Measurements from ENCODE around the gene MID1. TPM values are rescaled to one million over a fixed set of nuclear protein-coding genes. Genes with fewer than 3 reads are reported as not detected.
"Not testable (repeated sequence)": the region's sequence is repeated elsewhere in the genome, so short reads cannot be mapped to it uniquely, and the experiment has no call there.

MID1 gene
- total RNA-seq, 2 experiments from 2014 or later: 0.61 to 1.1 TPM

DNA sequence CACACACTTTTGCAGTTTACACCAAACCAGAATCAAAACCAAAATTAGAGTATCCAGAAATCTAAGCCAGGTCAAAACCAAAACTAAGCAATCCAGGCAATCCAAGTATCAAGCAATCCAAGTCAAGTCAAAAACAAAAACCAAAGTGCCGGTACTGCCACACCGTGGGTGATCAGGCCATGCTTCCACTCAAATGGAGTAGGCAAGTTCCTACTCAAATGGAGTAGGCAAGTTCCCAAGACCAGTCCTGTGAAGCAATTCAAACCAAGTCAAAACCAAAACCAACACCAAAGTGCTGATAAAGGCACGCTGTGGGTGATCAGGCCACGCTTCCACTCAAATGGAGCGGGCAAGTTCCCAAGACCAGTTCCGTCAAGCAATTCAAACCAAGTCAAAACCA, 31.3 kb downstream of the MID1 start:
- no peak overlapping the region for H3K4me3 Mint-ChIP-seq
- ChIA-PET CTCF (no interaction called here), POLR2A (no interaction called here)
- no peak for DNase-seq
- no peak overlapping the region for H3K27ac Mint-ChIP-seq
- no peaks in the 10 kb centered on the region for H3K27me3 Mint-ChIP-seq
- intact Hi-C loops (cut with micrococcal nuclease): no loop called here
- TF ChIP-seq, protein P1, sequence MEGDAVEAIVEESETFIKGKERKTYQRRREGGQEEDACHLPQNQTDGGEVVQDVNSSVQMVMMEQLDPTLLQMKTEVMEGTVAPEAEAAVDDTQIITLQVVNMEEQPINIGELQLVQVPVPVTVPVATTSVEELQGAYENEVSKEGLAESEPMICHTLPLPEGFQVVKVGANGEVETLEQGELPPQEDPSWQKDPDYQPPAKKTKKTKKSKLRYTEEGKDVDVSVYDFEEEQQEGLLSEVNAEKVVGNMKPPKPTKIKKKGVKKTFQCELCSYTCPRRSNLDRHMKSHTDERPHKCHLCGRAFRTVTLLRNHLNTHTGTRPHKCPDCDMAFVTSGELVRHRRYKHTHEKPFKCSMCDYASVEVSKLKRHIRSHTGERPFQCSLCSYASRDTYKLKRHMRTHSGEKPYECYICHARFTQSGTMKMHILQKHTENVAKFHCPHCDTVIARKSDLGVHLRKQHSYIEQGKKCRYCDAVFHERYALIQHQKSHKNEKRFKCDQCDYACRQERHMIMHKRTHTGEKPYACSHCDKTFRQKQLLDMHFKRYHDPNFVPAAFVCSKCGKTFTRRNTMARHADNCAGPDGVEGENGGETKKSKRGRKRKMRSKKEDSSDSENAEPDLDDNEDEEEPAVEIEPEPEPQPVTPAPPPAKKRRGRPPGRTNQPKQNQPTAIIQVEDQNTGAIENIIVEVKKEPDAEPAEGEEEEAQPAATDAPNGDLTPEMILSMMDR (IDR thresholded peaks at IDR 0.05): no peak
- peaks cover 7% of the 10 kb centered on the region for H3K9me3 Mint-ChIP-seq
- H3K36me3 Mint-ChIP-seq (ENCODE audit: low read depth): no peaks in the 10 kb centered on the region
- no peak for ATAC-seq
- no peaks in the 10 kb centered on the region for H3K4me1 Mint-ChIP-seq (ENCODE audit: low read depth)

DNA sequence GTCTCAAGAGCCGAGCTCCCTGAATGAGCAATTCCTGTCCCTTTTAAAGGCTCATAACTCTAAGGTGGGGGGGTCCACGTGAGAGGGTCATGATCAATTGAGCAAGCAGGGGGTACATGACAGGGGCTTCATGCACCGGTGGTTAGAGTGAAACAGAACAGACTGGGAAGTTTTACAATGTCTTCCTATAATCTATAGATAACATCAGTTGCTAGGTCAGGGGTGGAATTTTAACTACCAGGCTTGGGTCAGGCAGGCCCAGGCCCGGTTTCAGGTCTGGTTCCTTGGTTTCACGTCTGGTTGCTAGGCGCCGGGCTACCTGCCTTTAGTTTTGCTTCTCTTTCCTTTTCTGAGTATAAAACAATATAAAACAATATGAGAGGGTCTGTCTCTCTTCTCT, 35.5 kb downstream of the MID1 start:
- H3K36me3 Mint-ChIP-seq (ENCODE audit: low read depth); H3K4me3 Mint-ChIP-seq; CTCF ChIA-PET; H3K9me3 Mint-ChIP-seq; H3K4me1 Mint-ChIP-seq (ENCODE audit: low read depth); POLR2A ChIA-PET; intact Hi-C loops (cut with micrococcal nuclease); H3K27ac Mint-ChIP-seq; ATAC-seq; H3K27me3 Mint-ChIP-seq; DNase-seq: not testable (repeated sequence)

DNA sequence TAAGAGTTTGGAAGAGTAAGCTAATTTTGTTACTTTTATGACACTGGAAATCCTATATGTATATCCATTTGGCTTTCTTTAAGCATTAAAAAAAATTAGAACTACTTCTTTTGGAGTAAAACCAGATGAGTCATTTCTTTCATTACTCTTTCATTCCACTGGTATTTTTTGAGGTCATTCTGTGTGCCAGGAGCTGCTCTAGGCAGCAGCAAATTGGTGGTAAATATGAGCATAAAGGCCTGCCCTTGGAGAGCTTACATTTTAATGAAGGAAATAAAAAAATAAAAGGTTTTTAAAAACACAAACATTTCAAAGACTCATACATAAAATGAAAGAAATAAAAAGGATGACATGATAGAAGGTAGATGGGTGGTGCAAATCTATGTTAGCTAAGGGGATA, 37.4 kb downstream of the MID1 start:
- no peak overlapping the region for H3K4me3 Mint-ChIP-seq
- no peaks in the 10 kb centered on the region for H3K4me1 Mint-ChIP-seq (ENCODE audit: low read depth)
- intact Hi-C loops (cut with micrococcal nuclease): no loop called here
- CTCF ChIA-PET: no interaction called here
- ATAC-seq (no peak), DNase-seq (no peak)
- TF ChIP-seq, protein P1 (IDR thresholded peaks at IDR 0.05): no peak
- peaks cover 7% of the 10 kb centered on the region for H3K9me3 Mint-ChIP-seq
- H3K27me3 Mint-ChIP-seq: no peaks in the 10 kb centered on the region
- H3K27ac Mint-ChIP-seq: no peak overlapping the region
- no peaks in the 10 kb centered on the region for H3K36me3 Mint-ChIP-seq (ENCODE audit: low read depth)
- POLR2A ChIA-PET: no interaction called here

DNA sequence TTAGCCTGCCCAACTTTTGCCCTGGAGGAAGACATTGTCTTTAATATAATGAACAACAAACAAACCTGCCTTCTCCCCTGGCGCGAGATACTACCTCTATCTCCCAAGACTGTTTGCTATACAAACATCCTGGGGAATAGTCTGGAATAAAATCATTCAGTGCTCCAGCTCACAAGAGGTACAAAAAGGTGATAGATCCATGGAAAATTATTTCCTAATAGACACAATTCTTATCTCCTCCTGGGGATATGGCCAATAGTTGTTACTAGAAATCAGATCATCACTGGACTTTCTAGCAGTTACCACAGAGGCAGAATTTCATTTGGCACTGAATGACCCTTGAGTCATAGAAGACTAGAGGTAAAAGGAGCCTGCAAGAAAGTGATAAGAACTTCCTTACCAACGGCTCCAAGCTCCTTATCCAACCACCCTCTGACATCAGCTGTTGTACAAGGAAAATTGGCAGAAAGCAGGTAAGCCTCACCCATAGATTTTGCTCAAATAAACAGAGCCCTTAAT, 38.1 kb downstream of the MID1 start:
- DNase-seq (no peak), ATAC-seq (no peak)
- Mint-ChIP-seq H3K4me1 (ENCODE audit: low read depth) (no peaks in the 10 kb centered on the region), H3K27me3 (no peaks in the 10 kb centered on the region), H3K36me3 (ENCODE audit: low read depth) (no peaks in the 10 kb centered on the region), H3K9me3 (peaks cover 7% of the 10 kb centered on the region), H3K4me3 (no peak overlapping the region), H3K27ac (no peak overlapping the region)
- TF ChIP-seq, protein P1 (IDR thresholded peaks at IDR 0.05): no peak
- POLR2A ChIA-PET: no interaction called here
- CTCF ChIA-PET: no interaction called here
- intact Hi-C loops (cut with micrococcal nuclease): no loop called here

DNA sequence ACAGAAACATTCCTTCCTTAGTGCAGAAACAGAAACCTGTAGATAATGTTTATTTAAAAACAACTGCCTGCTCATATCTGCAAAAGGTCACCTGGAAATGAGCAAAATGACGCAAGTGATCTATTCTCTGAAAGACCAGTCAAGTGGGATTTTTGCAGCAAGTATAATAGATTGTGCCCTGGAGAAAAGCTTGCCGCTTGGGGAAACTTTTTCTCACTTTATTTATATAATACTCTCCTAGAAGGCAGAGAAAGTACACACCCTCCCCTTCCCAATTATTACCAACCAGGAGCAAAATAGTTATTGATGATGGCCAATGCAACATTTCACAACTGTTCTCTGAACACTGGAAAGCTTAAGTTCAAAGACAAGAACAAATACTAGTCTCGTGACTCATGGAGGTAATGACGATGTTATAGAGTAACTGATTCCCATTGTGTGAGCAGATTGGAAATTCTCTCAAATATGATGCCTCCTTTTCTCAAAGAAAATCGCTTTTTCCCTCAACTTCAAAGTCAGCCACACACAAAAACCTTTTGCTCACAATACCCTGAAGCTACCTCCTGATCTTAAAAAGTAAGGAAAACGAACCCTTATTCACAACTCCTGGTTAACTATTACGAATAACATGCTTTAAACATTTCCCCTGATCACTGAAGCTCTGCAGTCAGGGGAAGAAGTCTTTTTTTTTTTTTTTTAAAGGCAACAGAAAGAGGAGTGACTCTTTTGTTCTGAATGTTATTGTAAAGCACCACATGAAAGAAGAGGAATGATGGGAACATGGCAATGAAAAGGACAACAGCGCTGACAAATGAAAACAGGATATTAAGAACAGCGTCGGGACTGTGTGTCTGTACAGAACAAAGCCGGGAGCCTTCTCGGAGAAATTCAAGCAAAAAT, 41.0 kb downstream of the MID1 start:
- Mint-ChIP-seq H3K4me3 (no peak overlapping the region), H3K9me3 (peaks cover 2% of the 10 kb centered on the region), H3K36me3 (ENCODE audit: low read depth) (no peaks in the 10 kb centered on the region), H3K4me1 (ENCODE audit: low read depth) (no peaks in the 10 kb centered on the region), H3K27me3 (no peaks in the 10 kb centered on the region), H3K27ac (no peak overlapping the region)
- TF ChIP-seq, protein P1 (IDR thresholded peaks at IDR 0.05): no peak
- ChIA-PET POLR2A (no interaction called here), CTCF (no interaction called here)
- intact Hi-C loops (cut with micrococcal nuclease): no loop called here
- no peak for DNase-seq
- no peak for ATAC-seq

Measured in activated CD8-positive, alpha-beta T cell treated with anti-CD3 and anti-CD28 coated beads for 36 hours (primary cell).